Measurements from ENCODE around the gene AUH. TPM values are rescaled to one million over a fixed set of nuclear protein-coding genes. Genes with fewer than 3 reads are reported as not detected.
A peak's percentile ranks its signal among the peaks of the same experiment; 100 is the strongest.

The AUH gene
- total RNA-seq, 6 donors from 2014 or later = 13.7 to 38.5 (median 24.4) TPM

- no peak for DNase-seq
- Histone ChIP-seq H3K27me3 (no peaks in the 10 kb centered on the region), H3K9me3 (no peaks in the 10 kb centered on the region), H3K36me3 (no peaks in the 10 kb centered on the region), H3K27ac (peak overlapping the region in 1 of 4 donors; percentile 45), H3K4me3 (no peak overlapping the region), H3K4me1 (no peaks in the 10 kb centered on the region)
- WGBS, 2 donors = 66 to 69% methylated on average over 7 of the region's 7 CpGs
- ATAC-seq (ENCODE audit: low FRiP score in 2 of 2) = peak in 1 of 2 donors; percentile 43
- TF ChIP-seq POLR2AphosphoS5 (IDR thresholded peaks at IDR 0.05) = no peak
- TF ChIP-seq, protein P1, sequence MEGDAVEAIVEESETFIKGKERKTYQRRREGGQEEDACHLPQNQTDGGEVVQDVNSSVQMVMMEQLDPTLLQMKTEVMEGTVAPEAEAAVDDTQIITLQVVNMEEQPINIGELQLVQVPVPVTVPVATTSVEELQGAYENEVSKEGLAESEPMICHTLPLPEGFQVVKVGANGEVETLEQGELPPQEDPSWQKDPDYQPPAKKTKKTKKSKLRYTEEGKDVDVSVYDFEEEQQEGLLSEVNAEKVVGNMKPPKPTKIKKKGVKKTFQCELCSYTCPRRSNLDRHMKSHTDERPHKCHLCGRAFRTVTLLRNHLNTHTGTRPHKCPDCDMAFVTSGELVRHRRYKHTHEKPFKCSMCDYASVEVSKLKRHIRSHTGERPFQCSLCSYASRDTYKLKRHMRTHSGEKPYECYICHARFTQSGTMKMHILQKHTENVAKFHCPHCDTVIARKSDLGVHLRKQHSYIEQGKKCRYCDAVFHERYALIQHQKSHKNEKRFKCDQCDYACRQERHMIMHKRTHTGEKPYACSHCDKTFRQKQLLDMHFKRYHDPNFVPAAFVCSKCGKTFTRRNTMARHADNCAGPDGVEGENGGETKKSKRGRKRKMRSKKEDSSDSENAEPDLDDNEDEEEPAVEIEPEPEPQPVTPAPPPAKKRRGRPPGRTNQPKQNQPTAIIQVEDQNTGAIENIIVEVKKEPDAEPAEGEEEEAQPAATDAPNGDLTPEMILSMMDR (IDR thresholded peaks at IDR 0.05) = no peak
- no peak for TF ChIP-seq EP300 (IDR thresholded peaks at IDR 0.05)
- TF ChIP-seq POLR2A (IDR thresholded peaks at IDR 0.05) = no peak
These were observed 34.1 kb upstream of the AUH start for GRCh38 chr9:91395553-91396471.

GRCh38 chr9:91395106-91395552 is 33.4 kb upstream of the AUH start:
- ATAC-seq (ENCODE audit: low FRiP score in 2 of 2) (peak; percentile 63 to 68), DNase-seq (no peak)
- Histone ChIP-seq H3K4me3 (no peak overlapping the region), H3K9me3 (no peaks in the 10 kb centered on the region), H3K27me3 (no peaks in the 10 kb centered on the region), H3K4me1 (no peaks in the 10 kb centered on the region), H3K36me3 (no peaks in the 10 kb centered on the region), H3K27ac (peak overlapping the region in 1 of 4 donors; percentile 45)
- TF ChIP-seq, protein P1 (IDR thresholded peaks at IDR 0.05) = no peak
- TF ChIP-seq POLR2A (IDR thresholded peaks at IDR 0.05) (no peak), POLR2AphosphoS5 (IDR thresholded peaks at IDR 0.05) (peak in 1 of 2 donors; percentile 95), EP300 (IDR thresholded peaks at IDR 0.05) (peak in 2 of 4 donors; percentile 45 to 86)
- WGBS, 2 donors = 49 to 73% methylated on average over 4 of the region's 4 CpGs

DNA sequence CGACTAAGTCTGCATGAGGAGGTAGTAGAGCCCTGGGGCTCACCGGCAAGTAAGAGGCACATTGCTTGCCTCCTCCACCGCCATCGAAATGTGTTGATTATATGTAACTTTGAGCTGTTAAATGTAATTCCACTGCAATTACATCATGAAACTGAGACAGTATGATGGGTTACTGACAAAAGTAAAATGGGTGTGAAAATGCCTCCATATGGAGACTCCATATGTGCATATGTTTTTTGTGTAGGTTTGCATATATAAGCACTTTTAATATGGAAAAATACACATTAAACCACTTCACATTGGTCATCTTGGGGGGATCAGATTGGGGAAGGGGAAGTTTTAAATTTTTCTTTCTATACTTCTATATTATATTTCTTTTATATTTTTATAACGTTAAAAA is 32.1 kb upstream of the AUH start:
- Histone ChIP-seq H3K27ac (no peak overlapping the region), H3K36me3 (no peaks in the 10 kb centered on the region), H3K9me3 (no peaks in the 10 kb centered on the region), H3K27me3 (no peaks in the 10 kb centered on the region), H3K4me3 (no peak overlapping the region), H3K4me1 (no peaks in the 10 kb centered on the region)
- 95 to 96% methylated on average over 5 of the region's 5 CpGs for WGBS, 2 donors
- ATAC-seq (ENCODE audit: low FRiP score in 2 of 2) = no peak
- TF ChIP-seq POLR2A (IDR thresholded peaks at IDR 0.05) (no peak), POLR2AphosphoS5 (IDR thresholded peaks at IDR 0.05) (no peak), EP300 (IDR thresholded peaks at IDR 0.05) (no peak)
- TF ChIP-seq, protein P1 (IDR thresholded peaks at IDR 0.05) = no peak
- no peak for DNase-seq

- no peak overlapping the region for H3K27ac ChIP-seq
- no peaks in the 10 kb centered on the region for H3K9me3 ChIP-seq
- no peak for ATAC-seq (ENCODE audit: low FRiP score in 2 of 2)
- H3K4me1 ChIP-seq = no peaks in the 10 kb centered on the region
- no peak overlapping the region for H3K4me3 ChIP-seq
- no peaks in the 10 kb centered on the region for H3K27me3 ChIP-seq
- 81 to 92% methylated on average over 1 of the region's 1 CpG for WGBS, 2 donors
- DNase-seq = no peak
- no peaks in the 10 kb centered on the region for H3K36me3 ChIP-seq
- TF ChIP-seq EP300 (IDR thresholded peaks at IDR 0.05) (no peak), POLR2A (IDR thresholded peaks at IDR 0.05) (no peak), POLR2AphosphoS5 (IDR thresholded peaks at IDR 0.05) (no peak)
- TF ChIP-seq, protein P1 (IDR thresholded peaks at IDR 0.05) = no peak
These were observed 30.7 kb upstream of the AUH start for GRCh38 chr9:91392435-91392834.
